HepG2 (cell line): ENCODE data around the gene PCDHGB7. TPM values are rescaled to one million over a fixed set of nuclear protein-coding genes. Genes with fewer than 3 reads are reported as not detected.
"Not testable (repeated sequence)": the region's sequence is repeated elsewhere in the genome, so short reads cannot be mapped to it uniquely, and the experiment has no call there.

Experiments used
- ATAC-seq: fragments of 200-7000 bp; cut with Tn5 transposase; 3 replicates; pipeline ENCODE4 v1.9.1; 2020; ENCODE audit warnings: mild to moderate bottlenecking, moderate library complexity
- BruUV-seq: library from RNA; stranded (reverse); fragments of 400-500 nt; replicated peaks from 2 replicates; lab custom pipeline; 2021; lab: Mats Ljungman, UMichigan
- CTCF ChIA-PET: fragments of 300-600 bp; formaldehyde crosslinking; extraction: SDS; loops from one replicate; lab custom pipeline; 2021; ENCODE audit warnings: low total read pairs, inconsistent platforms, low intra/inter-chr PET ratio; lab: Yijun Ruan, JAX
- POLR2A ChIA-PET: fragments of 350-600 bp; sonication (Branson Sonifier 250); formaldehyde crosslinking; loops from one replicate; lab custom pipeline; 2020; ENCODE audit warnings: antibody characterized with exemption, inconsistent platforms; lab: Yijun Ruan, JAX
- DNase-seq: peaks from one replicate; pipeline ENCODE4 v3.0.0-alpha.2; 2015; ENCODE audit warnings: low spot score
- FAIRE-seq: peaks from 3 replicates; lab custom pipeline; 2011; peaks lifted over from hg19 to GRCh38; lab: Jason Lieb, UNC
- H2AFZ ChIP-seq: one replicate; pipeline ENCODE4 v1.6.1; 2011; ENCODE audit warnings: low read length, inconsistent platforms
- H3K27ac ChIP-seq: fragments of 300-600 bp; 3 replicates; pipeline ENCODE4 v1.8.0; 2011; ENCODE audit warnings: mixed run types, mild to moderate bottlenecking, mixed read lengths, low read length, inconsistent platforms; ENCODE audit not compliant: insufficient read depth; ENCODE audit errors: extremely low read length
- H3K27me3 ChIP-seq, 2 experiments: fragments of 200-600 bp in 1 of 2; 2 replicates in 1 of 2; 3 replicates in 1 of 2; pipeline versions ENCODE4 v1.6.0 to v1.8.0; 2011; ENCODE audit warnings: low read length in 2 of 2, mild to moderate bottlenecking in 2 of 2, moderate library complexity in 2 of 2, inconsistent platforms in 1 of 2; ENCODE audit not compliant: insufficient read depth in 2 of 2, control insufficient read depth in 1 of 2
- H3K36me3 ChIP-seq, 2 experiments: fragments of 200-600 bp in 1 of 2; replicated peaks in 1 of 2; 2 replicates in 1 of 2; 3 replicates in 1 of 2; pipeline versions ENCODE4 v1.5.1 to v1.8.0; 2011; ENCODE audit warnings: low read length in 2 of 2, inconsistent platforms in 1 of 2; ENCODE audit not compliant: insufficient read depth in 2 of 2, control insufficient read depth in 1 of 2
- H3K4me1 ChIP-seq: 2 replicates; pipeline ENCODE4 v1.5.1; 2012; ENCODE audit warnings: low read length, inconsistent platforms; ENCODE audit not compliant: insufficient read depth
- H3K4me2 ChIP-seq: 2 replicates; pipeline ENCODE4 v1.6.0; 2011; ENCODE audit warnings: low read depth, low read length, inconsistent platforms
- H3K4me3 ChIP-seq, 3 experiments: fragments of 200-600 bp in 1 of 3; sonication (generic), shearing (Covaris generic) in 1 of 3; replicated peaks in 1 of 3; 2 replicates each; pipeline ENCODE4 v1.5.1; 2011 to 2016; ENCODE audit warnings: low read length in 3 of 3, inconsistent platforms in 2 of 3, low read depth in 2 of 3, mild to moderate bottlenecking in 2 of 3, control low read depth in 1 of 3, mixed read lengths in 1 of 3; ENCODE audit not compliant: insufficient read depth in 1 of 3
- H3K79me2 ChIP-seq: one replicate; pipeline ENCODE4 v1.6.1; 2011; ENCODE audit warnings: low read length, inconsistent platforms; ENCODE audit not compliant: insufficient read depth
- H3K9ac ChIP-seq: 2 replicates; pipeline ENCODE4 v1.6.0; 2011; ENCODE audit warnings: mild to moderate bottlenecking, low read depth, low read length, inconsistent platforms; ENCODE audit not compliant: insufficient read depth
- H3K9me3 ChIP-seq: 2 replicates; pipeline ENCODE4 v1.5.1; 2012; ENCODE audit warnings: mild to moderate bottlenecking, low read length
- H4K20me1 ChIP-seq: 2 replicates; pipeline ENCODE4 v1.6.0; 2011; ENCODE audit warnings: inconsistent platforms, mild to moderate bottlenecking, low read length, moderate library complexity; ENCODE audit not compliant: insufficient read depth
- CERS6 ChIP-seq: sonication (generic); formaldehyde crosslinking; IDR thresholded peaks from 2 replicates; pipeline ENCODE4 v1.5.0; 2020; ENCODE audit warnings: missing genetic modification reagents
- CTCF ChIP-seq: sonication (generic); formaldehyde crosslinking; IDR thresholded peaks from 2 replicates; pipeline ENCODE4 v1.5.0; 2020; ENCODE audit warnings: mild to moderate bottlenecking, missing genetic modification reagents, moderate library complexity
- MNT ChIP-seq: fragments of 450-650 bp; IDR thresholded peaks from 2 replicates; pipeline ENCODE4 v1.6.1; 2016
- POGZ ChIP-seq: sonication (generic); formaldehyde crosslinking; IDR thresholded peaks from 2 replicates; pipeline ENCODE4 v1.4.0; 2020; ENCODE audit warnings: mild to moderate bottlenecking, missing genetic modification reagents
- SRSF4 ChIP-seq: fragments of 200-400 bp; formaldehyde crosslinking; IDR thresholded peaks from one replicate; pipeline ENCODE4 v1.6.1; 2018; ENCODE audit warnings: mild to moderate bottlenecking, low read depth, low read length, moderate library complexity; ENCODE audit not compliant: poor library complexity, severe bottlenecking
- TMF1 ChIP-seq: sonication (generic); formaldehyde crosslinking; IDR thresholded peaks from 2 replicates; pipeline ENCODE4 v1.8.1; 2022; ENCODE audit warnings: low read depth, missing genetic modification reagents
- ZBTB10 ChIP-seq: sonication (generic); formaldehyde crosslinking; IDR thresholded peaks from 2 replicates; pipeline ENCODE4 v1.4.0; 2020; ENCODE audit warnings: missing genetic modification reagents, borderline replicate concordance
- ZNF317 ChIP-seq: sonication (generic); formaldehyde crosslinking; IDR thresholded peaks from 2 replicates; pipeline ENCODE4 v1.5.0; 2020; ENCODE audit warnings: mild to moderate bottlenecking, missing genetic modification reagents
- ZNF501 ChIP-seq: sonication (generic); formaldehyde crosslinking; IDR thresholded peaks from 2 replicates; pipeline ENCODE4 v1.5.1; 2020; ENCODE audit warnings: mild to moderate bottlenecking, moderate library complexity, missing genetic modification reagents
- WGBS: methylation state at CpG from one replicate; pipeline ENCODE4 v1.1.6; 2017; ENCODE audit warnings: low lambda C conversion rate; 5-methylcytosine and 5-hydroxymethylcytosine counted together
- in situ Hi-C: cut with HindIII; loops from 2 replicates; pipeline ENCODE4 v1.10.0; 2017; ENCODE audit warnings: low pct_unique_long_range_greater_than_20kb; ENCODE audit not compliant: extremely low pct_ligation_motif_present
- intact Hi-C: fragments of 100-400 bp; cut with micrococcal nuclease; formaldehyde crosslinking; loops from one replicate; pipeline ENCODE4 v1.10.0; 2022; ENCODE audit not compliant: unreplicated experiment
- polyA plus RNA-seq, 8 experiments: library from polyadenylated mRNA; depleted of rRNA in 3 of 8; stranded (reverse) in 7 of 8; unstranded in 1 of 8; fragments of >200 nt; fragmentation: Illumina TruSeq in 4 of 8; extraction: Trizol in 4 of 8; gene quantifications; 2 replicates each; pipeline versions ENCODE4 v1.2.1 to v1.2.3, GENCODE V29; 2011 to 2016; ENCODE audit warnings: low read depth in 4 of 8, missing spikeins in 1 of 8, mixed read lengths in 1 of 8; ENCODE audit not compliant: insufficient read depth in 1 of 8
- total RNA-seq, 5 experiments: library from RNA; depleted of rRNA; stranded (reverse); fragments of >200 nt; fragmentation: Illumina TruSeq; extraction: Trizol; gene quantifications; 2 replicates each; pipeline ENCODE4 v1.2.3, GENCODE V29; 2016; ENCODE audit warnings: low read depth in 1 of 5

The PCDHGB7 gene
- total and polyA plus RNA-seq, 2 of the 13 experiments (the other 11 are each of a cell fraction or from before 2014, with no cell fraction given), result 0.08 to 0.18 TPM

- H3K4me3 ChIP-seq, H2AFZ ChIP-seq, H3K27me3 ChIP-seq, H3K4me1 ChIP-seq, H3K79me2 ChIP-seq, H3K4me2 ChIP-seq, CTCF ChIA-PET, BruUV-seq, H3K36me3 ChIP-seq, H4K20me1 ChIP-seq, in situ Hi-C loops, H3K27ac ChIP-seq, intact Hi-C loops, FAIRE-seq, H3K9ac ChIP-seq, DNase-seq, POLR2A ChIA-PET: not testable (repeated sequence)
- 49% methylated on average over 26 of the region's 43 CpGs for WGBS
- TF ChIP-seq CTCF (CRISPR knock-in tag), result 0 out of 2 replicates have a peak, but pooled peaks have one; percentile 3
- peak; percentile 70 for ATAC-seq
- peaks cover 41% of the 10 kb centered on the region for H3K9me3 ChIP-seq
Observed at GRCh38 chr5:141397756-141398551, 19.5 kb upstream of the PCDHGB7 start, which contains the start of gene PCDHGB5. Gene PCDHGB5 (plus strand): TSS chr5:141397947. CDS start chr5:141398128, 181 bp downstream.

GRCh38 chr5:141398608-141399007 lies 18.9 kb upstream of the PCDHGB7 start:
- Histone ChIP-seq H3K27me3 (no peaks in the 10 kb centered on the region), H3K4me3 (no peak overlapping the region), H3K27ac (no peak overlapping the region), H3K9me3 (peaks cover 34% of the 10 kb centered on the region), H4K20me1 (no peaks in the 10 kb centered on the region), H3K4me1 (no peaks in the 10 kb centered on the region), H2AFZ (no peak overlapping the region), H3K36me3 (no peaks in the 10 kb centered on the region), H3K9ac (no peak overlapping the region), H3K79me2 (no peaks in the 10 kb centered on the region), H3K4me2 (no peak overlapping the region)
- no peak for ATAC-seq
- in situ Hi-C loops (no loop called here), intact Hi-C loops (no loop called here)
- 79% methylated on average over 10 of the region's 15 CpGs for WGBS
- no TSS peak for BruUV-seq
- no peak for DNase-seq
- POLR2A ChIA-PET, result no interaction called here
- CTCF ChIA-PET, result no interaction called here
- FAIRE-seq, result no peak
- no peak for TF ChIP-seq TMF1 (CRISPR knock-in tag)
- TF ChIP-seq CERS6 (CRISPR knock-in tag), result no peak
- TF ChIP-seq ZNF501 (CRISPR knock-in tag), result no peak
- TF ChIP-seq SRSF4, result no peak
- no peak for TF ChIP-seq ZBTB10
- no peak for TF ChIP-seq MNT
- no peak for TF ChIP-seq POGZ (CRISPR knock-in tag)
- TF ChIP-seq ZNF317, result no peak
